IPS DF 6.9 (cell line): ENCODE measurements around the gene ALX1.

Source experiments
- DNase-seq: peaks from one replicate; pipeline ENCODE4 v3.0.0-alpha.2; 2013; ENCODE audit warnings: low read depth, low spot score
- H3K27ac ChIP-seq: one replicate; pipeline ENCODE4 v1.5.1; 2013; ENCODE audit warnings: low read length, control low read depth
- H3K27me3 ChIP-seq: 2 replicates; pipeline ENCODE4 v1.6.1; 2013; ENCODE audit warnings: mild to moderate bottlenecking, low read length; ENCODE audit not compliant: control insufficient read depth, insufficient read depth
- H3K36me3 ChIP-seq: 2 replicates; pipeline ENCODE4 v1.6.1; 2013; ENCODE audit warnings: low read length; ENCODE audit not compliant: control insufficient read depth, insufficient read depth
- H3K4me1 ChIP-seq: 2 replicates; pipeline ENCODE4 v1.6.1; 2013; ENCODE audit warnings: low read length; ENCODE audit not compliant: control insufficient read depth, insufficient read depth
- H3K4me3 ChIP-seq: 2 replicates; pipeline ENCODE4 v1.5.1; 2013; ENCODE audit warnings: mild to moderate bottlenecking, low read length
- H3K9me3 ChIP-seq: 2 replicates; pipeline ENCODE4 v1.6.1; 2013; ENCODE audit warnings: low read length, inconsistent platforms; ENCODE audit not compliant: control insufficient read depth, insufficient read depth
- WGBS: extraction: QIAGEN DNeasy Blood & Tissue Kit; methylation state at CpG from one replicate; pipeline ENCODE4 v1.1.7; 2013; ENCODE audit warnings: mixed read lengths, missing lambda C conversion rate; ENCODE audit not compliant: insufficient read length, insufficient coverage; 5-methylcytosine and 5-hydroxymethylcytosine counted together

ALX1 gene

GRCh38 chr12:85275374-85275773, 4.6 kb upstream of the ALX1 start:
- Histone ChIP-seq H3K9me3 (no peaks in the 10 kb centered on the region), H3K4me1 (peaks cover 5% of the 10 kb centered on the region), H3K27me3 (peaks cover 55% of the 10 kb centered on the region), H3K4me3 (no peak overlapping the region), H3K36me3 (no peaks in the 10 kb centered on the region), H3K27ac (no peak overlapping the region)
- DNase-seq, result no peak
- WGBS, result no CpG with 5 or more reads among the region's 2 CpGs

GRCh38 chr12:85277191-85277590, 2.8 kb upstream of the ALX1 start:
- no peak for DNase-seq
- no CpG with 5 or more reads among the region's 3 CpGs for WGBS
- Histone ChIP-seq H3K27me3 (peaks cover 55% of the 10 kb centered on the region), H3K4me3 (no peak overlapping the region), H3K4me1 (peaks cover 5% of the 10 kb centered on the region), H3K36me3 (no peaks in the 10 kb centered on the region), H3K27ac (no peak overlapping the region), H3K9me3 (no peaks in the 10 kb centered on the region)

DNA sequence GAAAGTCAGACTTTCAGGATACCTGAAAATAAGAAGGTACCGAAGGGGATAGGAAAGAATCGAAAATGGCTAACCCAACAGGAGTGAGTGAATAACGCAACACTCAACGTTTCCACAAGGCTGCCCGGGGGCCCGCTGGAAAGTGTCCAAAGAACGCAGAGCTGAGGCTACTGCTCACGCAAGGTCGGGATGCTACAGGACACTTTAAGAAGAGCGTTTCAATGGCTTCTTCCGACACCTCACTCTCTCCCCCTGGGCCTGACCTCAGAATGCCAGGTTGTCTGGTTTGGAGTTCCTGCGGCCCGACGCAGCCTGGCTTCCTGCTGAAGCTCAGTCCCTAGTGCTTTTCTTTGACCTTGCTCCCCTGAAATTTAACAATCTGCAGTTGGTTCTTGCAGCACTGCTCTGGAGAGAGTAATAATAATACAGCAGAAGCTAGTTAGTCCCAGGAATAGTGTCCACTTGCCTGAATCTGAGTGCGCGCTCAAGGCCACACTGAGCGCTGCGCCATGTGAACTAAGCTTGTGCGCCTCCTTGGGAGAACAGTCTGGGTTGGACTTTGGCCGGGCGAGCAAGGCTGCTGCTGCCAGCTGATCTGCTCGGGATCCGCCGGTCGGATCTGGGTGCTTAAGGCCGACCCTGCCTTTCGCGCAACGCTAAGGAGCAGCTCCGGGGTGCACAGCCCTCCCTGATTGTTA, 2.0 kb upstream of the ALX1 start:
- H3K27ac ChIP-seq, result no peak overlapping the region
- H3K4me3 ChIP-seq, result peak overlapping the region; percentile 13; the same call in 1 of the 2 replicates
- H3K4me1 ChIP-seq, result peaks cover 5% of the 10 kb centered on the region
- H3K9me3 ChIP-seq, result no peaks in the 10 kb centered on the region
- DNase-seq, result no peak
- H3K36me3 ChIP-seq, result no peaks in the 10 kb centered on the region
- WGBS, result no CpG with 5 or more reads among the region's 30 CpGs
- H3K27me3 ChIP-seq, result peaks cover 49% of the 10 kb centered on the region

- peaks cover 5% of the 10 kb centered on the region for H3K4me1 ChIP-seq
- peak overlapping the region; percentile 64; the same call in 1 of the 2 replicates for H3K4me3 ChIP-seq
- peaks cover 41% of the 10 kb centered on the region for H3K27me3 ChIP-seq
- no peaks in the 10 kb centered on the region for H3K9me3 ChIP-seq
- H3K27ac ChIP-seq, result no peak overlapping the region
- WGBS, result no CpG with 5 or more reads among the region's 37 CpGs
- DNase-seq, result no peak
- no peaks in the 10 kb centered on the region for H3K36me3 ChIP-seq
Measured at GRCh38 chr12:85278598-85279448, 1.2 kb upstream of the ALX1 start.

- H3K27me3 ChIP-seq, result peaks cover 36% of the 10 kb centered on the region
- peaks cover 5% of the 10 kb centered on the region for H3K4me1 ChIP-seq
- no CpG with 5 or more reads among the region's 44 CpGs for WGBS
- H3K4me3 ChIP-seq, result peak overlapping the region; percentile 64; the same call in 1 of the 2 replicates
- no peaks in the 10 kb centered on the region for H3K9me3 ChIP-seq
- no peaks in the 10 kb centered on the region for H3K36me3 ChIP-seq
- no peak overlapping the region for H3K27ac ChIP-seq
- DNase-seq, result no peak
Measured at GRCh38 chr12:85279449-85280164, 413 bp upstream of the ALX1 start.

- no CpG with 5 or more reads among the region's 15 CpGs for WGBS
Measured at GRCh38 chr12:85280984-85281630, 1.1 kb downstream of the ALX1 start.

GRCh38 chr12:85281636-85282312, 1.8 kb downstream of the ALX1 start:
- Histone ChIP-seq H3K36me3 (no peaks in the 10 kb centered on the region), H3K9me3 (no peaks in the 10 kb centered on the region), H3K4me3 (no peak overlapping the region), H3K4me1 (peaks cover 5% of the 10 kb centered on the region), H3K27me3 (peaks cover 25% of the 10 kb centered on the region), H3K27ac (no peak overlapping the region)
- no peak for DNase-seq
- no CpG with 5 or more reads among the region's 11 CpGs for WGBS

More at GRCh38 chr12:85280984-85281630, 1.1 kb downstream of the ALX1 start:
- no peak for DNase-seq
- H3K36me3 ChIP-seq, result no peaks in the 10 kb centered on the region
- H3K4me3 ChIP-seq, result peak overlapping the region; percentile 64; the same call in 1 of the 2 replicates
- peaks cover 5% of the 10 kb centered on the region for H3K4me1 ChIP-seq
- H3K27me3 ChIP-seq, result peaks cover 31% of the 10 kb centered on the region
- no peak overlapping the region for H3K27ac ChIP-seq
- H3K9me3 ChIP-seq, result no peaks in the 10 kb centered on the region

GRCh38 chr12:85283560-85283959, 3.5 kb downstream of the ALX1 start:
- H3K4me3 ChIP-seq, result no peak overlapping the region
- WGBS, result no CpG with 5 or more reads among the region's 6 CpGs
- peaks cover 8% of the 10 kb centered on the region for H3K27me3 ChIP-seq
- no peaks in the 10 kb centered on the region for H3K9me3 ChIP-seq
- H3K27ac ChIP-seq, result no peak overlapping the region
- H3K4me1 ChIP-seq, result peaks cover 2% of the 10 kb centered on the region; the same call in 1 of the 2 replicates
- H3K36me3 ChIP-seq, result no peaks in the 10 kb centered on the region
- DNase-seq, result no peak

GRCh38 chr12:85296362-85296761, 16.3 kb downstream of the ALX1 start:
- H3K27me3 ChIP-seq, result no peaks in the 10 kb centered on the region
- H3K4me1 ChIP-seq, result no peaks in the 10 kb centered on the region
- no peak overlapping the region for H3K4me3 ChIP-seq
- H3K36me3 ChIP-seq, result no peaks in the 10 kb centered on the region
- no peak overlapping the region for H3K27ac ChIP-seq
- no peaks in the 10 kb centered on the region for H3K9me3 ChIP-seq
- DNase-seq, result no peak
- WGBS, result no CpG with 5 or more reads among the region's 3 CpGs
